ENCODE measurements around the gene SYDE1. TPM values are rescaled to one million over a fixed set of nuclear protein-coding genes. Genes with fewer than 3 reads are reported as not detected.

The SYDE1 gene
- total RNA-seq, 1 experiment from 2014 or later = 67.8 TPM

GRCh38 chr19:15108145-15108844 lies 1.1 kb downstream of the SYDE1 start:
- peak; percentile 25 for DNase-seq (ENCODE audit: low read depth)

DNA sequence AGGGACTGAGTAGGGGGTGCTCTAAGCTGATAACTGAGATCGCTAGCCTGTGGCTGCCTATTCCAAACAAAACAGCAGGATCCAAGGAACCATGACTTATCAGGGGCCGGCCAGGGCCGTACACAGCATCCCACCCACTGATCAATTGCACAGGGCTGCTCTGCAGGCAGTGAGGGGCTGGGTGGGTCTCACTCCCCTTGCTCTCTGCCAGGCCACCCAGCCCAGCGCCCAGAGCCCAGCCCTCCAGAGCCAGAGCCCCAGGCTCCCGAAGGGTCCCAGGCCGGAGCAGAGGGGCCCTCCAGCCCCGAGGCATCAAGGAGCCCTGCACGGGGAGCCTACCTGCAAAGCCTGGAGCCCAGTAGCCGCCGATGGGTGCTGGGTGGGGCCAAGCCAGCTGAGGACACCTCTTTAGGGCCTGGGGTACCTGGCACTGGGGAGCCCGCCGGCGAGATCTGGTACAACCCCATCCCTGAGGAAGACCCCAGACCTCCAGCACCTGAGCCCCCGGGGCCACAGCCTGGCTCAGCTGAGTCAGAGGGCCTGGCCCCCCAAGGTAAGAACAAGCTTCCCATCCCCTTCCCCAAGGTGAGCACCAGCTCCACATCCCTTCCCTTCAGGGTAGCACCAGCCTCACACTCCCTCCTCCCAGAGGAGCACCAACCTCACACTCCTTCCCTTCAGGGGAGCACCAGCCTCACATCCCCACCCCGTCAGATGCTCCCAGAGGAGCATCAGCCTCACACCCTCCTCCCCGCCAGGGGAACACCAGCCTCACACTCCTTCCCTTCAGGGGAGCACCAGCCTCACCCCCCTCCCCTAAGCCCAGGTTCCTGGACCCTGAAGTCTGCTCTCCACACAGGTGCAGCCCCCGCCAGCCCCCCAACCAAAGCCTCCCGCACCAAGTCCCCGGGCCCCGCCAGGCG lies 1.9 kb downstream of the SYDE1 start:
- DNase-seq (ENCODE audit: low read depth) = no peak

- no peak for DNase-seq (ENCODE audit: low read depth)
Observed at GRCh38 chr19:15109768-15110417, 2.7 kb downstream of the SYDE1 start.

DNA sequence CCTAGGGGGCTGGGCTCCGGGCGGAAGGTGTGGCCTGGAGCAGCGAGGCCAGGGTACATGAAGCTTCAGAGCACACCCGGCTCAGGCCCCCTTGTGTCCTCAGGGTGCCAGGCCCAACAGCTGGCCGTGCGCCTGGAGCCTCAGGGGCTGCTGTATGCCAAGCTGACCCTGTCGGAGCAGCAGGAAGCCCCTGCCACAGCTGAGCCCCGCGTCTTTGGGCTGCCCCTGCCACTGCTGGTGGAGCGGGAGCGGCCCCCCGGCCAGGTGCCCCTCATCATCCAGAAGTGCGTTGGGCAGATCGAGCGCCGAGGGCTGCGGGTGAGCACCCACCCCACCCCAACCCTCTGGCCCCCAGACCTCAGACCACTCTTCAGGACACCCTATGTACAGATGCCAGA lies 3.2 kb downstream of the SYDE1 start:
- DNase-seq (ENCODE audit: low read depth) = no peak

- no peak for DNase-seq (ENCODE audit: low read depth)
Observed at GRCh38 chr19:15111758-15112157, 4.6 kb downstream of the SYDE1 start.

- no peak for DNase-seq (ENCODE audit: low read depth)
Observed at GRCh38 chr19:15112385-15112784, 5.2 kb downstream of the SYDE1 start.

DNA sequence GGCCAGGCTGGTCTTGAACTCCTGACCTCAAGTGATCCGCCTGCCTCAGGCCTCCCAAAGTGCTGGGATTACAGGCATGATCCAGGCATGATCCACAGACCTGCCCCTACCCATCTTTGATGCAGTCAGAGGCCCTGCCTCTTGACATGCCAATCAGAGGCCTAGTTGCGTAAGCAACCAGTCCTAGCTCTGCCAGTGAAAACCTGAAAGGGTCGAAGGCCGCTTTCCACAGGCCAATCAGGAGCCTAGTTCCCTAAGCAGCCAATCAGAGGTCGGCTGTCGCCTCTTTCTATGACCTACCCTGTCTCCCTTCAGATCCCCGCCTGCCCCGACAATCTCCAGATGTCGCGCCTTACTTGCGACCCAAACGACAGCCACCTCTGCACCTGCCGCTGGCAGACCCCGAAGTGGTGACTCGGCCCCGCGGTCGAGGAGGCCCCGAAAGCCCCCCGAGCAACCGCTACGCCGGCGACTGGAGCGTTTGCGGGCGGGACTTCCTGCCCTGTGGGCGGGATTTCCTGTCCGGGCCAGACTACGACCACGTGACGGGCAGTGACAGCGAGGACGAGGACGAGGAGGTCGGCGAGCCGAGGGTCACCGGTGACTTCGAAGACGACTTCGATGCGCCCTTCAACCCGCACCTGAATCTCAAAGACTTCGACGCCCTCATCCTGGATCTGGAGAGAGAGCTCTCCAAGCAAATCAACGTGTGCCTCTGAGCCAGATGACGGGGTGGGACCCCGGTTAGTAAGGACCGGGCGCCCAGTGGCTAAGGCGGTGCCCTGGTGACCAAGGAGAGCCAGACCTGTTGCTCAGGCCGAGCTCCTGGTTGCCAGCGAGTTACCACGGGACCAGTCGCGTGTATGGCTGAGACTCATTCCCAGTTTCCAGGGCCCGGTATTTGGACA lies 6.3 kb downstream of the SYDE1 start:
- no peak for DNase-seq (ENCODE audit: low read depth)

DNA sequence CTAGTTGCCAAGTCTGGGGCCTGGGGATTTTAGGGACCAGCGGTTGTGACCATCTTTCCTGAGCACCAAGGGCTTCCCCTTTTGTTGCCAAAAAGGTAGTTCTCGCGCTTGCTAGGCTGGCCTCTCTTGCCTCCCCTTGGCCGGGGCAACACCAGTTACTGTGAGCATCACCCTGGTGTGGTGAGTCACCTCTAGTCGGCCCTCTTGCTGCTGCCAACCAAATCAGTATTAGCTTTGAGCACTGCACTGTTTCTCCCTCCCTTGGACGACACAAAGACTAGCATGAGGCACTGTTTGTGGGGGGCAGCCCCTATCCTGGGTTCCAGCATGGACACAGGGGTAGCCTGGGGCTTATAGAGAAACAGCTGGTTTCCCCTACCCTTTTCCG lies 6.9 kb downstream of the SYDE1 start:
- no peak for DNase-seq (ENCODE audit: low read depth)

DNA sequence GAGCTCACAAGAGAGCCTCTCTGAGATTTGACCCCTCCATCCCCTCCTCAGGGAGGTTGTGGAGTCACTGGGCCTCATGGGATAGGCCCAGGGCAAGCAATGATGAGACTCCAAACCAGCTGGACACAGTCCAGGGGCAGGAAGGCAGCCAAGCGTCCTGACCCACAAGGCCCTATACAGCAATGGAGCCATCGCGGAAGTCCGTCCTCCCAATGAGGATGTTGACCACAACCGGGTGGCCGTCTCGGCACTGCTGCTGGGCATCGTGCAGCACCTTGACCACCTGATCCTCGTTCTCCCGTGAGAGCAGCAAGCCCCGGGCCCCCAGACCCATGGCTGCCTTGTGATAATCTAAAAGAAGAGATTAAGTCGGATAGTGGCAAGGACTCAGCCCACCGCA lies 7.9 kb downstream of the SYDE1 start:
- no peak for DNase-seq (ENCODE audit: low read depth)

DNA sequence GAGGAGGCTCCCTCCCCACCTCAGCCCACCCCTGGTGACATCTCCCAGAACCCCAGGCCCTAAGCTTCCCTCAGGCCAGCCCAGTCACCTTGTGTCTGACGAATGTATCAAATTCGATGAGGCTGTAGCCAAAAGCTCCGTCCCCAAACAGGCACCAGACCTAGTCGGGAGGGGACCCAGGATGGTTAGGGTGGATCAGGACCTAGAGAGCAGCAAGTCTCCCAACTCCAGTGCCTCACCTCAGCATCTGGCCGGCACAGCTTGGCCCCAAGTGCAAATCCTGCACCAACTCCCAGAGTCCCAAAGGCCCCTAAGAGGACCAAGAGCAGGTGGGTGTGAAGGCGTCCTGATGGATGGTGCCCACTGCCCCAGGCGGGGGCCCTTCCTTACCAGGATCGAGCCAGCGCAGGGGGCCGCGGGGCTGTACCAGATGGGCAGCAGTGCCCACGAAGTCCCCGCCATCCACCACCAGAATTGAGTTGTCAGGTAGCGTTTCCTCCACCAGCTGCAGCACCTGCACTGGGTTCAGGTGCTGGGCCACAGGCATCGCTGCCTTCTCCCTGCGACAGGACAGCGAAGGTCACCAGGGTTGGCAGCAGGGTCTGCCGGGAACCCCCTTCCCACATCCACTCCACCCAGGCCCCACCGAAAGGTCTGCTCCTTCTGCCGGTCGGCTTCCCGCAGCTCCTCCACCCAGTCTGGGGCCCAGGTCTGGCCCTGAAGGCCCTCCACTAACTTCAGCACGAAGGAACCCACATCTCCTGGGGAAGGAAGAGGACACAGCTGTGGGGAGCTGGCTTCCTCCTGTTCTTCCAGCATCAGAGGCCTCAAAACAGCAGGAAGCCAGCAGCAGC lies 8.8 kb downstream of the SYDE1 start:
- DNase-seq (ENCODE audit: low read depth) = no peak

- DNase-seq (ENCODE audit: low read depth) = no peak
Observed at GRCh38 chr19:15116856-15117255, 9.7 kb downstream of the SYDE1 start.

- no peak for DNase-seq (ENCODE audit: low read depth)
Observed at GRCh38 chr19:15118248-15118647, 11.0 kb downstream of the SYDE1 start.

DNA sequence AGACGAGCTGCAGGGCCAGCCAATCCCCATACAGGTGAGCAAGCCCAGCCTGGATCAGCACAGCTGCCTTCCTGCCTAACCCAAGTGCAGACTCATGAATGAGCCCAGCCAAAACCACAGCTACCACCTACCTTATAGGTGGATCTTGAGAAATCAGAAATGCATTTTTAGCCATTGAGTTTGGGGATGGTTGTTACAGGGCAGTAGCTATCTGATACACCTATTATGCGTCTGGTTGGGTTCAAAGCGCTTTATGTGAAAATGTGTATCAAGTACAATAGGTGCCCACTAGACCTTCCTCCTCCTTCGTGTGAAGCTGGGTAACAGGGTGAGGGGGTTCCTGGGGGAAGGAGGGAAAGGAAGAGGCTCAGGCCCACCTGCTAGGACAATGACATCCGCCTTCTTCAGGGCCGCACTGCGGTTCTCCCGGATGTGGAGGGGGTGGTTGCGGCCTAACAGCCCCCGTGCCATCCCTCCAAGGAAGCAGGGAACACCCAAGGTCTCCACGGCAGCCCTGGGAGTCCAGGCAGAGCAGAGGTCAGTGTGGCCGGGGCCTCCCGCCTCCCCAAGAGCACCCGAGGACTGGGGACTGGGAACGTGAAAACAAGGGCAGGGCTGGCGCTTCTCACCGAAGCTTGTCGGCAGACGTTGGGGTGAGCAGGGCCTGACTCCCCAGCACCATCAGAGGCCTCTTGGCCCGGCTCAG lies 11.7 kb downstream of the SYDE1 start:
- DNase-seq (ENCODE audit: low read depth) = no peak

- DNase-seq (ENCODE audit: low read depth) = no peak
Observed at GRCh38 chr19:15120135-15121026, 13.2 kb downstream of the SYDE1 start.

DNA sequence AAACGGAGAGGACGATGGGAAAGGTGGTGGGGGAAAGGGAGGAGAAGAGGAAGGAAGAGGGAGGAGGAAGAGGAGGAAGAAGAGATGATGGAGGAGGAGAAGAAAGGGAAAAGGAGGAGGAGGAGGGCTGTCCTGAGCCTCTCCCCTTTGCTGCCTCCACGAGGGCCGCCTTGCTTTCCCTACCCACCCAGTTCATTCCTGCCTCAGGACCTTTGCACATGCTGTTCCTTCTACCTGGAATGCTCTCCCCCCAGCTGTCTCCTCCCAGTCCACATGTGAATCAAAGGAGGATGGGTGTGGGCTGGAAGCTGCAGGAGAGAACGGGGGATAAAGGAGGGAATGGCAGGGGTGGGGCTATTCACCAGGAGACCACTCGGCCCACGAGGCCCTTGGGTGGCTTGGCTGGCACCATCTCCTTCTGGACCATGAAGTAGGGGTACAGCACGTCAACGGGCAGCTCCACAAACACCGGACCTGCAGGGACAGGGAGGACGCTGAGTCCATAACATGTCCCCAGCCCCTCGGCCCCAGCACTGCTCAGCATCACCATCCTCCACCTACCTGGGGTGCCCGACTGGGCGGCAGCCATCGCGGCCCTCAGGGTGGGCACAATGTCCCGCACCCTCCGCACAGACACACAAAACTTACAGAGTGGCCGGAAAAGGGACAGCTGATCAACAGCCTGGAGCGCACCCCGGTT lies 15.3 kb downstream of the SYDE1 start:
- DNase-seq (ENCODE audit: low read depth) = no peak

GRCh38 chr19:15123031-15123890 lies 16.1 kb downstream of the SYDE1 start:
- no peak for DNase-seq (ENCODE audit: low read depth)

- no peak for DNase-seq (ENCODE audit: low read depth)
Observed at GRCh38 chr19:15123900-15124299, 16.7 kb downstream of the SYDE1 start.

All from HT1080 (cell line).